WTC11 (cell line): ENCODE results near the gene ZRSR2.
"Not testable (repeated sequence)": the region's sequence is repeated elsewhere in the genome, so short reads cannot be mapped to it uniquely, and the experiment has no call there.

ENCODE experiments used
- CBFB ChIP-seq: sonication (generic); formaldehyde crosslinking; IDR thresholded peaks from 2 replicates; pipeline ENCODE4 v1.8.1; 2022; ENCODE audit warnings: mild to moderate bottlenecking, low read depth, missing genetic modification reagents
- ETV6 ChIP-seq: sonication (generic); formaldehyde crosslinking; IDR thresholded peaks from 2 replicates; pipeline ENCODE4 v1.8.1; 2022; ENCODE audit warnings: mild to moderate bottlenecking, missing genetic modification reagents
- NR2C2 ChIP-seq: sonication (generic); formaldehyde crosslinking; IDR thresholded peaks from 2 replicates; pipeline ENCODE4 v1.8.0; 2022; ENCODE audit warnings: mild to moderate bottlenecking, missing genetic modification reagents
- TF ChIP-seq, protein P1 (sequence below): fragments of 200-600 bp; IDR thresholded peaks from 2 replicates; pipeline ENCODE4 v1.8.0; 2022; ENCODE audit warnings: antibody characterized with exemption
- TF ChIP-seq, protein P2 (sequence below): sonication (generic); formaldehyde crosslinking; IDR thresholded peaks from 2 replicates; pipeline ENCODE4 v1.8.1; 2022; ENCODE audit warnings: mild to moderate bottlenecking, missing genetic modification reagents, moderate library complexity, borderline replicate concordance
- TF ChIP-seq, protein P3 (sequence below): sonication (generic); formaldehyde crosslinking; conservative IDR thresholded peaks from 2 replicates; pipeline ENCODE4 v1.8.1; 2022; ENCODE audit warnings: mild to moderate bottlenecking, missing genetic modification reagents
- TF ChIP-seq, protein P4 (sequence below): sonication (generic); formaldehyde crosslinking; IDR thresholded peaks from 2 replicates; pipeline ENCODE4 v1.8.0; 2022; ENCODE audit warnings: mild to moderate bottlenecking, missing genetic modification reagents

DNA sequence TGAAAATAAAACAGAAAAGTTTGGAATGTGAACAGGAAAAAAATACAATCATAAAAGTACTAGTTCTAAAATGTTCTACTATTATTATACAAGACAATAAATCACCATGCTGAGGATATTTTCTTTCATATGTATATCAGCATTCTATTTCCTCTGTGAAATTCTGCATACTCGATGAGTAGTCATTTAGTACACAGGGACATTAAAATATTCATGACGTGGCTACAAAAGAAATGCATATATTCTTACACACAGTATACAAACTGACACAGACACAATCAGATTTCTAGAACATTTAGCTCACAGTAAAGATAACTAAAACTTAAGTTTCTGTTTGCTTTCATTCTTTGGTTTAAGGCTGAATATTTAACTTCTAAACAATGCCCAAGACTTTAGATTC lies 41.1 kb downstream of the ZRSR2 start:
- not testable (repeated sequence) for TF ChIP-seq ETV6 (CRISPR knock-in tag); CBFB; NR2C2
- TF ChIP-seq, protein P1, sequence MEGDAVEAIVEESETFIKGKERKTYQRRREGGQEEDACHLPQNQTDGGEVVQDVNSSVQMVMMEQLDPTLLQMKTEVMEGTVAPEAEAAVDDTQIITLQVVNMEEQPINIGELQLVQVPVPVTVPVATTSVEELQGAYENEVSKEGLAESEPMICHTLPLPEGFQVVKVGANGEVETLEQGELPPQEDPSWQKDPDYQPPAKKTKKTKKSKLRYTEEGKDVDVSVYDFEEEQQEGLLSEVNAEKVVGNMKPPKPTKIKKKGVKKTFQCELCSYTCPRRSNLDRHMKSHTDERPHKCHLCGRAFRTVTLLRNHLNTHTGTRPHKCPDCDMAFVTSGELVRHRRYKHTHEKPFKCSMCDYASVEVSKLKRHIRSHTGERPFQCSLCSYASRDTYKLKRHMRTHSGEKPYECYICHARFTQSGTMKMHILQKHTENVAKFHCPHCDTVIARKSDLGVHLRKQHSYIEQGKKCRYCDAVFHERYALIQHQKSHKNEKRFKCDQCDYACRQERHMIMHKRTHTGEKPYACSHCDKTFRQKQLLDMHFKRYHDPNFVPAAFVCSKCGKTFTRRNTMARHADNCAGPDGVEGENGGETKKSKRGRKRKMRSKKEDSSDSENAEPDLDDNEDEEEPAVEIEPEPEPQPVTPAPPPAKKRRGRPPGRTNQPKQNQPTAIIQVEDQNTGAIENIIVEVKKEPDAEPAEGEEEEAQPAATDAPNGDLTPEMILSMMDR, result not testable (repeated sequence)
- TF ChIP-seq, protein P2, sequence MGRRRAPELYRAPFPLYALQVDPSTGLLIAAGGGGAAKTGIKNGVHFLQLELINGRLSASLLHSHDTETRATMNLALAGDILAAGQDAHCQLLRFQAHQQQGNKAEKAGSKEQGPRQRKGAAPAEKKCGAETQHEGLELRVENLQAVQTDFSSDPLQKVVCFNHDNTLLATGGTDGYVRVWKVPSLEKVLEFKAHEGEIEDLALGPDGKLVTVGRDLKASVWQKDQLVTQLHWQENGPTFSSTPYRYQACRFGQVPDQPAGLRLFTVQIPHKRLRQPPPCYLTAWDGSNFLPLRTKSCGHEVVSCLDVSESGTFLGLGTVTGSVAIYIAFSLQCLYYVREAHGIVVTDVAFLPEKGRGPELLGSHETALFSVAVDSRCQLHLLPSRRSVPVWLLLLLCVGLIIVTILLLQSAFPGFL (CRISPR knock-in tag), result not testable (repeated sequence)
- TF ChIP-seq, protein P3, sequence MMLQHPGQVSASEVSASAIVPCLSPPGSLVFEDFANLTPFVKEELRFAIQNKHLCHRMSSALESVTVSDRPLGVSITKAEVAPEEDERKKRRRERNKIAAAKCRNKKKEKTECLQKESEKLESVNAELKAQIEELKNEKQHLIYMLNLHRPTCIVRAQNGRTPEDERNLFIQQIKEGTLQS (CRISPR knock-in tag), result not testable (repeated sequence)
- TF ChIP-seq, protein P4, sequence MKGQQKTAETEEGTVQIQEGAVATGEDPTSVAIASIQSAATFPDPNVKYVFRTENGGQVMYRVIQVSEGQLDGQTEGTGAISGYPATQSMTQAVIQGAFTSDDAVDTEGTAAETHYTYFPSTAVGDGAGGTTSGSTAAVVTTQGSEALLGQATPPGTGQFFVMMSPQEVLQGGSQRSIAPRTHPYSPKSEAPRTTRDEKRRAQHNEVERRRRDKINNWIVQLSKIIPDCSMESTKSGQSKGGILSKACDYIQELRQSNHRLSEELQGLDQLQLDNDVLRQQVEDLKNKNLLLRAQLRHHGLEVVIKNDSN (CRISPR knock-in tag), result not testable (repeated sequence)
